ENCODE results near the gene TOP3B. TPM values are rescaled to one million over a fixed set of nuclear protein-coding genes. Genes with fewer than 3 reads are reported as not detected.

TOP3B gene
- total RNA-seq, 4 donors from 2014 or later: 28.2 to 113 (median 35.1) TPM

DNA sequence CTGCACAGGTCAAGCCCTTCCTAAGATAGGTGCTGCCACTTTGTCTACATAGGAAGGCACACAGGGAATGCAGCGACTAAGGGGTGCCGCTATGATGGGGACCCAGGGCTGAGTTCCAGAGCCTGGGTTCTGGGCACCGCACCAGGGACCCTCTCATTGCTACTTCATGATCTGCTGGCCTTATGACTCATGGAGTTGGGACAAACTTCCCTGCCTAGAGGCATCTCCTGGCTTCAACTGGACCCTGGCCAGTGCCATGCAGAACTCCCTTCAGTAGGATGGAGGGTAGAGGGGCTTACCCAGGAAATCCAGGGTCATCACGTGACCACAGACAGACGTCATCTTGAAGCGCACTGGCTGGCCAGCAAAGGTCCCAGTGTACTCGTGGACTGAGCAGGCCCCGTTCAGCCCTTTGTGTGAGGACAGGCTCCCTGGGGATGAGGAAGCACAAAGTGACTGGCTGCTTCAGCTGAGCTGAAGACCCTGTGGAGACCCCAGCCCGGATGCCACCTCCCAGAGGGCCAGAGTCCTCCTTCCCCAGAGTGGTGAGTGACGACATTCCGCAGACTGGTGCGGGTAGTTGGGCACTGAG is 8.4 kb downstream of the TOP3B start:
- DNase-seq (ENCODE audit: low spot score in 2 of 2): no peak
- peaks cover 67% of the 10 kb centered on the region for H3K36me3 ChIP-seq
- 76% methylated on average over 5 of the region's 12 CpGs for WGBS
- no peak overlapping the region for H3K27ac ChIP-seq
- TF ChIP-seq, protein P1, sequence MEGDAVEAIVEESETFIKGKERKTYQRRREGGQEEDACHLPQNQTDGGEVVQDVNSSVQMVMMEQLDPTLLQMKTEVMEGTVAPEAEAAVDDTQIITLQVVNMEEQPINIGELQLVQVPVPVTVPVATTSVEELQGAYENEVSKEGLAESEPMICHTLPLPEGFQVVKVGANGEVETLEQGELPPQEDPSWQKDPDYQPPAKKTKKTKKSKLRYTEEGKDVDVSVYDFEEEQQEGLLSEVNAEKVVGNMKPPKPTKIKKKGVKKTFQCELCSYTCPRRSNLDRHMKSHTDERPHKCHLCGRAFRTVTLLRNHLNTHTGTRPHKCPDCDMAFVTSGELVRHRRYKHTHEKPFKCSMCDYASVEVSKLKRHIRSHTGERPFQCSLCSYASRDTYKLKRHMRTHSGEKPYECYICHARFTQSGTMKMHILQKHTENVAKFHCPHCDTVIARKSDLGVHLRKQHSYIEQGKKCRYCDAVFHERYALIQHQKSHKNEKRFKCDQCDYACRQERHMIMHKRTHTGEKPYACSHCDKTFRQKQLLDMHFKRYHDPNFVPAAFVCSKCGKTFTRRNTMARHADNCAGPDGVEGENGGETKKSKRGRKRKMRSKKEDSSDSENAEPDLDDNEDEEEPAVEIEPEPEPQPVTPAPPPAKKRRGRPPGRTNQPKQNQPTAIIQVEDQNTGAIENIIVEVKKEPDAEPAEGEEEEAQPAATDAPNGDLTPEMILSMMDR (IDR thresholded peaks at IDR 0.05): no peak
- TF ChIP-seq POLR2A (IDR thresholded peaks at IDR 0.05) (no peak), EP300 (IDR thresholded peaks at IDR 0.05) (no peak), POLR2AphosphoS5 (IDR thresholded peaks at IDR 0.05) (no peak)
- H3K9me3 ChIP-seq: no peaks in the 10 kb centered on the region
- H3K4me1 ChIP-seq: no peaks in the 10 kb centered on the region
- H3K27me3 ChIP-seq: no peaks in the 10 kb centered on the region
- H3K4me3 ChIP-seq: no peak overlapping the region

DNA sequence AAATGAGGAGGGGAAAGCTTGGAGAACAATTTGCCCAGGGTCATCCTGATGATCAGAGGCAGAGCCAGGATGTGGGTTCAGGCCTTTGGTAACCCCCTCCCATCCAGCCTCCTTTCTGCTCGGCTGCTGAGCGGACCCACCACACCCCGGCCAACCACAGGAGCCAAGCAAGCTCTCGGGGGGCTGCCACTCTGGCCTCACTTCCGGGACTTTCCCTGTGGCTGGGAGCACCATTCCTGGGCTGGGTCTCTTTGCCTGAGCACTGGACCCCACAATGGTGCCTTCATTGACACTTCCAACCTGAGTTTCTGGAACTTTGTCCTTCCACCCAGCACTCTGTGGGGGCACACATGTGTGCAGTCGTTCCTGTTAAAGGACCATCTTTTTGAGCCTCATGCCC is 9.8 kb downstream of the TOP3B start:
- H3K36me3 ChIP-seq: peaks cover 73% of the 10 kb centered on the region
- no peak overlapping the region for H3K27ac ChIP-seq
- H3K9me3 ChIP-seq: no peaks in the 10 kb centered on the region
- WGBS: 86% methylated on average over 6 of the region's 6 CpGs
- no peaks in the 10 kb centered on the region for H3K4me1 ChIP-seq
- no peak overlapping the region for H3K4me3 ChIP-seq
- no peaks in the 10 kb centered on the region for H3K27me3 ChIP-seq
- TF ChIP-seq POLR2A (IDR thresholded peaks at IDR 0.05): no peak
- no peak for DNase-seq (ENCODE audit: low spot score in 2 of 2)

DNA sequence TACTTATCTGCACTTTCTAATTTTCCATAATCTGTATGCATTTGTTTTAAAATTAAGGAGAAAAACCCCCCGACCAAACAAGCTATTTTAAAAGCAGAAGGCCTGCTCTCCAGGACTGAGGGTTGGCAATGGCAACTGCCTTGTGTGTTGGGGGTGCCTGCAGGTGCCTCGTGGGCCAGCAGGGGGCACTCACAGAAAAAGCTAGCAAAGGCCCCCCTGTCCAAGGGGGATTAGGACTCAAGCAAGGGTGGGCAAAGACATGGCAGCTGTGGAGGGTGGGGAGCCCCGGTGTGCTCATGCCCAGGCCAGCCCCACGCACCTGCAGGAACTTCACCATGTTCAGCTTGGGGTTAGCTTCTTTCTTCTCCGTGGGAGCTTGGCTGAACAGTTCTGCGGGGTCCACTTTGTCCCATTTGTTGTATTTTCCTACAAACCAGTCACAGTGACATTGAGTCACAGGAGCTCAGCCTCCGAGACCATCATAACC is 10.3 kb downstream of the TOP3B start:
- Histone ChIP-seq H3K9me3 (no peaks in the 10 kb centered on the region), H3K27ac (no peak overlapping the region), H3K27me3 (no peaks in the 10 kb centered on the region), H3K36me3 (peaks cover 78% of the 10 kb centered on the region), H3K4me1 (no peaks in the 10 kb centered on the region), H3K4me3 (no peak overlapping the region)
- DNase-seq (ENCODE audit: low spot score in 2 of 2): no peak
- WGBS: 73% methylated on average over 5 of the region's 7 CpGs
- TF ChIP-seq, protein P1 (IDR thresholded peaks at IDR 0.05): peak; percentile 25 to 78
- TF ChIP-seq EP300 (IDR thresholded peaks at IDR 0.05): no peak

DNA sequence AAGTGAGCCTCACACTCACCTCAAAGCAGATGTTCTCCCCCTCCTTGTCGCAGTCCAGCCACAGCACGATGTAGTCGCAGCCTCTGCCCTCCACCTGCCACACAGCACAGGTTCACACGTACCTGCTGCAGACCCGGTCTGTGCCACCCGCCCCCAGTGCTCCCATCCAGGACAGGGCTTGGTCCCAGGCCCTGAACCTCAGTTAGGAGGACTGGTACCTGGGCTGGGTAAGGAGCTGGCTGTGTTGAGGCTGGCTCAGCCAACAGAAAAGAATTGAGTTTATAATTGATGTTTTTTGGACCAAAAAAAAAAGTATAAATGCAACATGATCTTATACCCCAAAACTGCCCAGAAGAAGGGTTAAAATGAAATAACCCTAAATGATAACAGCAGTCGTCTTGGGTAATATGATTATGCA is 10.7 kb downstream of the TOP3B start:
- DNase-seq (ENCODE audit: low spot score in 2 of 2): no peak
- Histone ChIP-seq H3K27ac (no peak overlapping the region), H3K9me3 (no peaks in the 10 kb centered on the region), H3K27me3 (no peaks in the 10 kb centered on the region), H3K4me1 (no peaks in the 10 kb centered on the region), H3K36me3 (peaks cover 82% of the 10 kb centered on the region), H3K4me3 (no peak overlapping the region)
- 95% methylated on average over 7 of the region's 7 CpGs for WGBS
- TF ChIP-seq, protein P1 (IDR thresholded peaks at IDR 0.05): no peak
- TF ChIP-seq POLR2A (IDR thresholded peaks at IDR 0.05) (no peak), EP300 (IDR thresholded peaks at IDR 0.05) (no peak), POLR2AphosphoS5 (IDR thresholded peaks at IDR 0.05) (no peak)

DNA sequence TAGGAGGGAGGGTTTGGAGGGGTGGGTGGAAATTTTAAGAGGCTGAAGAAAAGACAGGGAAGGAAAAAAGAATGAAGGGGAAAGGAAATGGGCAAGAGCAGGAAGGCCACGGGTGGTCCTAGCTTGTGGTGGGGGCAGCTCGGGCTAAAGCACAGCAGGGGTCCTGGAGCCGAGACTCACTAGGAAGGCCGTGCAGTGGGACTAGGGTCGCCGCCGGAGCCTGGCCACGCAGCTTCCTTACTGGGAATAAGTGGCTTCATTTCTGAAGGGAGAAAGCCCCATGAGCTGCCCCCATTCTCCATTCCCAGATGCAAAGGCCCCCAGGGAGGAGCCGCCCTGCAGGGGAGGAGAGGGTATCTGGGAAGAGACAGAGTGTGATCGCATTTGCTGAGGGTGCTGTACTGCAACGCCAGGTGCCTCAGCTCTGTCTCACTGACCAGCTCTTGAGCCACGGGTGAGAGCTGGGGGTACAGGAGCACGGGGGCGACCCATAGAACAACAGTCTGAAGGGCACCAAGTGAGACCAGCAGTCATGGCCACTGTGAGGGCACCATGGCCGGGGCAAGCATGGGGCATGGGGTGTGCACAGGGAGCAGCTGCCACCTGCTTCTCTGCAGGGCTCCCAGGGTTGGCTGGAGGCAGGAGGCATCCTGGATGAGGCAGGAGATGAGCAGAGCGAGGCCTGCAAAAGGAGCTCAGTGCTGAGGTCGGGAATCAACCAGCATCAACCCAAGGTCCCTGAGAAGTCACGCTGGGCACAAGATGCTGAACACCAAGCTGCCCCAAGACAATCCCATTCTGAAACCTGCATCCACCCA is 11.6 kb downstream of the TOP3B start:
- DNase-seq (ENCODE audit: low spot score in 2 of 2): no peak
- WGBS: 94% methylated on average over 13 of the region's 18 CpGs
- H3K27ac ChIP-seq: no peak overlapping the region
- peaks cover 91% of the 10 kb centered on the region for H3K36me3 ChIP-seq
- H3K27me3 ChIP-seq: no peaks in the 10 kb centered on the region
- H3K9me3 ChIP-seq: no peaks in the 10 kb centered on the region
- no peak overlapping the region for H3K4me3 ChIP-seq
- TF ChIP-seq POLR2A (IDR thresholded peaks at IDR 0.05): no peak
- no peak for TF ChIP-seq POLR2AphosphoS5 (IDR thresholded peaks at IDR 0.05)
- TF ChIP-seq EP300 (IDR thresholded peaks at IDR 0.05): no peak
- TF ChIP-seq, protein P1 (IDR thresholded peaks at IDR 0.05): no peak
- no peaks in the 10 kb centered on the region for H3K4me1 ChIP-seq
